VCaP (cell line): ENCODE data around the gene ADARB2.
"Not testable (repeated sequence)": the region's sequence is repeated elsewhere in the genome, so short reads cannot be mapped to it uniquely, and the experiment has no call there.

Source experiments
- H3K27ac ChIP-seq: fragments of 450-650 bp; 2 replicates; pipeline ENCODE4 v1.5.1; 2017
- TF ChIP-seq, protein P1 (sequence below): fragments of 450-650 bp; conservative IDR thresholded peaks from 2 replicates; pipeline ENCODE4 v1.5.1; 2017; ENCODE audit warnings: mild to moderate bottlenecking, moderate library complexity

ADARB2 gene

DNA sequence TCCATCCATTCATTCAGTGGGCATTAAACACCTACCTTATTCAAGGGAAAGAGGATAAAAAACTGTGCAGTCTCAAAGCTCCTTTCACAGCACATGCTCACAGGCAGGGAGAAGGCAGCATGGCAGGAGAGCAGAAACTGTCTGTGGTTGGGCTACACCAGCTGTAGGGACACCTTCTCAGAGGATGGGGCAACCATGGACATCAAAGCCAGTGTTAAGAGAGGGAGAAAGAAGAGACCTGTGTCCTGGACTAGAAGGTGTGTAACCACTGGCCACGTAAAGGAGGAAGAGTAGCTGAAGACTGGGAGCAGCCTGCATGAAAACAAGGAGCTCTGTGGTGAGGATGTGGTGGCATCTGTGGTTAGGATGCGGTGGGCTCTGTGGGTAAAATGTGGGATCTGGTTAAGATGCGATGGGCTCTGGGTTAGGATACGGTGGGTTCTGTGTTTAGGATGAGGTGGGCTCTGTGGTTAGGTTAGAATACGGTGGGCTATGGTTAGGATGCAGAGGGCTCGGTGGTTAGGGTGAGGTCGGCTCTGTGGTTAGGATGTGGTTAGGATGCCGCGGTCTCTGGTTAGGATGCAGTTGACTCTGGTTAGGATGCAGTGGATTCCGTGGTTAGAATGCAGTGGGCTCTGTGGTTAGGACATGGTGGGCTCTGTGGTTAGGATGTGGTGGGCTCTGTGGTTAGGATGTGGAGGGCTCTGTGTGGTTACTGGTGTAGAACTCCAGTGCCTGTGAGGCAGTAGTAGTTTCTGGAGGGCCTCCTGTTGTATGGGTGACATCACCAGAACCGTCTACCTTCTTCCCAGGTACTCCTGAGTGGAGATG lies 483.6 kb downstream of the ADARB2 start:
- H3K27ac ChIP-seq = no peak overlapping the region
- TF ChIP-seq, protein P1, sequence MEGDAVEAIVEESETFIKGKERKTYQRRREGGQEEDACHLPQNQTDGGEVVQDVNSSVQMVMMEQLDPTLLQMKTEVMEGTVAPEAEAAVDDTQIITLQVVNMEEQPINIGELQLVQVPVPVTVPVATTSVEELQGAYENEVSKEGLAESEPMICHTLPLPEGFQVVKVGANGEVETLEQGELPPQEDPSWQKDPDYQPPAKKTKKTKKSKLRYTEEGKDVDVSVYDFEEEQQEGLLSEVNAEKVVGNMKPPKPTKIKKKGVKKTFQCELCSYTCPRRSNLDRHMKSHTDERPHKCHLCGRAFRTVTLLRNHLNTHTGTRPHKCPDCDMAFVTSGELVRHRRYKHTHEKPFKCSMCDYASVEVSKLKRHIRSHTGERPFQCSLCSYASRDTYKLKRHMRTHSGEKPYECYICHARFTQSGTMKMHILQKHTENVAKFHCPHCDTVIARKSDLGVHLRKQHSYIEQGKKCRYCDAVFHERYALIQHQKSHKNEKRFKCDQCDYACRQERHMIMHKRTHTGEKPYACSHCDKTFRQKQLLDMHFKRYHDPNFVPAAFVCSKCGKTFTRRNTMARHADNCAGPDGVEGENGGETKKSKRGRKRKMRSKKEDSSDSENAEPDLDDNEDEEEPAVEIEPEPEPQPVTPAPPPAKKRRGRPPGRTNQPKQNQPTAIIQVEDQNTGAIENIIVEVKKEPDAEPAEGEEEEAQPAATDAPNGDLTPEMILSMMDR = no peak

DNA sequence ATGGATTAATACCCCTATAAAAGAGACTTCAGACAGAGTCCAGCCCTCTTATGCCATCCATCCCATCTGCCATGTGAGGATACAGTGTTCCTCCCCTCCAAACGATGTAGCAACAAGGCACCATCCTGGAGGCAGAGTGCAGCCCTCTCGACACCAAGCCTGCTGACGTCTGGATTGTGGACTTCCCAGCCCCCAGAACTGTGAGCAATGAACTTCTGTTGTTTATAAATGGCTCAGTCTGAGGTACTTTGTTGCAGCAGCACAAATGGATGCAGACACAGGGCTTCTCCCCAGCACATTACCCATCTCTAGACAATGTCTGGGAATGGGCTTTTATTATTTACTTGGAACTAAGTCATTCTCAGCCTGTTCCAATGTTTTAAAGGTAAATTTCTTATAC lies 485.6 kb downstream of the ADARB2 start:
- H3K27ac ChIP-seq = no peak overlapping the region
- TF ChIP-seq, protein P1 = no peak

DNA sequence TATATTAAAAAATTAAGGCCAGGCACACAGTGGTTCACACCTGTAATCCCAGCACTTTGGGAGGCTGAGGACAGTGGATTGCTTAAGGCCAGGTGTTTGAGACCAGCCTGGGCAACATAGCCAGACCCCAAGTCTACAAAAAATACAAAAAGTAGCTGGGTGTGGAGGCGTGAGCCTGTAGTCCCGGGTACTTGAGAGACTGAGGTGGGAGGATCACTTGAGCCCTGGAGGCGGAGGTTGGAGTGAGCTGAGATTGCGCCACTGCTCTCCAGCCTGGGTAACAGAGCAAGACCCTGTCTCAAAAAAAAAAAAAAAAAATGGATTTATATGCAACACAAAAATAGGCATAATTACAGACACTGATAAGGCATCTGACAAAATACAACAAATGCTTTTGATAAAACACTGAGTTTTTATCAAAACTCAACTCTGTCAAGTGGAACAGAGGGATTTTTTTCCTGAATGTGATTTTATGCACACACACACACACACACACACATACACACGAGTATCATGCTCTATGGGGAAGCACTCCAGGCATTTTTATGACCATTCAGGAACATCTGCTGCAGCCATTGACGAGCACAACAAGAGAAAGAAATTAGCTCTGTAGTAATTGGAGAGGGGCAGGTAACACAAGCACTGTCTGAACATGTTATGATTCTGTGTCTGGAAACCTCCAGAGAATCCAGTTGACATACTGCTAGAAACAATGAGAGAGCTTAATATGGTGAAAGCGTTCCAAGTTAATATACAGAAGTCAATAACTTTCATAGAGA lies 488.0 kb downstream of the ADARB2 start:
- TF ChIP-seq, protein P1 = no peak
- no peak overlapping the region for H3K27ac ChIP-seq

DNA sequence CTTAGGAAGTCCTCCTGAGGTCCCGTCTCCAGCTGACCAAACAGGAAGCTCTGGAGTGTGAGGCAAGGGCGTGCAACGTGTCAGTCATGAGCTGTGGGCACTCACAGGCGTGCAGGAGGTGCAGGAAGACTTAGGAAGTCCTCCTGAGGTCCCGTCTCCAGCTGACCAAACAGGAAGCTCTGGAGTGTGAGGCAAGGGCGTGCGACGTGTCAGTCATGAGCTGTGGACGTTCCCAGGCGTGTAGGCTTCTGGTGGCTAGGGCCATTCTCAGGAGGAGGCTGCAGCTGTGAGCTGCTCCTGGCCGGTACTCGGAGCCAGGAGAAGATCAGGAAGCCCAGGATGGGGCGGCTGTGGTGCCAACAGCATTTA lies 489.1 kb downstream of the ADARB2 start:
- not testable (repeated sequence) for H3K27ac ChIP-seq

DNA sequence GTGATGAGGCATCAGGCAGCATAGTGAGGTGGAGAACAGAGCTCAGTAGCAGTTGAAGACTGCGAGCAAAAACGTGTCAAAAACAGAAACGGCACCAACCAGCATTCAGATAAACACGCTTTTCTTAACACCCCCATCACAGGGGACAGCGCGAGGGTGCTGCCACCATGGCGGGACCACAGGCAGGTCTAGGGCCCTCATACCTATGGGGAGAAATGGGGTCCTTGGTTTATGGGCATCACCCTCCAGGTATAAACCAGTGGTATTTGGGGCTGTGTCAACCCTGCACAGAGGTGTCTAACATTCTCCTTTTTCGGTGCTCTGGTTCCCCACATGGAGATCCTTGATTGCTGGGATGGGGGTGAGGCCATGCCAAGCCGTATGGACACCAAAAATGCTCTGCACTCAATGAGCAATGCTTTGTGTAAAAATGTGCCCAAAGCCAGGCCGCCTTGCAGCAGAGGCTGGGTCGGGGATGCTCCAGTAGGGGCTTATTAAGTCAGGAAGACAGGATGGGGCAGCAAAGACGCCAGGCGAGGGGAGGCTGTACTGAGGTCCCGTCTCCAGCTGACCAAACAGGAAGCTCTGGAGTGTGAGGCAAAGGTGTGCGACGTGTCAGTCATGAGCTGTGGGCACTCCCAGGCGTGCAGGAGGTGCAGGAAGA lies 489.6 kb downstream of the ADARB2 start:
- TF ChIP-seq, protein P1 = no peak
- no peak overlapping the region for H3K27ac ChIP-seq

DNA sequence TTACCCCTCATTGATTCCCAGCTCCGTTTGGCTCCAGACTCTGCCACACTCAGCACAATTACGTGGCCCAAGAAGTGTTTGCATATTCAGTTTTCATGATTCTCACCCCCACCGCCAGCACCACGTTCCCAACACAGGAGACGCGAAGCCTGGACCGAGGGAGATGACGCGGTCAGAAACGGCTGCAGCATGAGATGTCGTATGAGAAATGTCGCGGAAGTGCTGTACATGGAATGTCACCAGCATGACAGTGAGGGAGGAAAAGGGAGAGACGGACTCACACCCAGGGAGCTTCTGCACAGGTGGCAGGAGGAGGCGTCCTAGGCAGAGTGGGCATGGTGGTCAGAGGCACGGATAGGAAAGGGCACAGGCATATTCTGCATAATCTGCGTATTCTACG lies 492.8 kb downstream of the ADARB2 start:
- H3K27ac ChIP-seq = no peak overlapping the region
- TF ChIP-seq, protein P1 = no peak

DNA sequence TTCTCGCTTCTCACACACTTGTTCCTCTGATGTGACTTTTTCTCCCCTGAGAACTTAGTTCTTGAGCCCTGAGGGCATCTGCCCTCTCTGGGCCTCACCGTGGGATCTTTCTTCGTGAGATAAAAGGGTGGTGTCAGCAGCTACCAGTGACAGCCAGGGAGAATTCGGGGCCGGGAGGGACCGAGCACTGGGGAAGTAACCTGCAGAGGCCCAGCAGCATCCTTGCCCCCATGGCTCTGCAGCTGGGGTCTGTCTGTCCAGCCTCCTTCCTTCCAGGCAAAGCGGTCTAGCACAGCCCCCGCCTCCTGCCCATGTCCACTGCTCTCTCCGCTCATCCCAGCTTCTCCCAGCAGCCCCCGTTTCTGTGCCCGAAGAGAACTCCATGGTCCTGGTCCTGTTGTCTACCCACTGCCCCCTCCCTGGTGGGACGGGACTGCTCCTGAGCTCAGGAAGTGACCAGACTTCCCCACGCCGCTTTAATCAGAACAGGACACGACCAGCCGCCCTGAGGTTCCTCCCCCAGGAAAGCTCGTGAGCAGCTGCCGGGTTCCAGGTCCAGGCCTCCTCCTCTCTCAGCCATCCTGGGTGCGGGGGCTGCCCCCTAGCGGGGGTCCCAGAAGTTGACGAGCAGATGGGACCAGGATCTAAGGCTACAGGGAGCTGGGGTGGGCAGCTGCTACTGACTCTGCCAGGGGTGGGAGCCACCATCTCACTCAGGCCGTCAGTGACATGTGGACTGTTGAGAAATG lies 493.7 kb downstream of the ADARB2 start:
- TF ChIP-seq, protein P1 = no peak
- H3K27ac ChIP-seq = no peak overlapping the region
